ENCODE data around the gene SGPP2. TPM values are rescaled to one million over a fixed set of nuclear protein-coding genes. Genes with fewer than 3 reads are reported as not detected.

SGPP2 gene
- total RNA-seq, 4 donors from 2014 or later, result 38.7 to 61.3 (median 59.0) TPM

GRCh38 chr2:222544661-222545060, 120.3 kb downstream of the SGPP2 start:
- no peak overlapping the region for H3K4me3 ChIP-seq (ENCODE audit: low read depth, poor library complexity, severe bottlenecking)
- TF ChIP-seq CTCF (IDR thresholded peaks at IDR 0.05), result no peak
- no peak for TF ChIP-seq POLR2A (IDR thresholded peaks at IDR 0.05)
- WGBS, 2 donors, result 68 to 93% methylated on average over 1 of the region's 1 CpG
- intact Hi-C loops (cut with DNase I; ENCODE audit: low total_unique reads), result loop anchor here (5.0 kb wide), 1 partner anchor 1312 kb away; no protein-coding TSS in a partner anchor
- DNase-seq (ENCODE audit: low spot score in 2 of 2), result no peak

DNA sequence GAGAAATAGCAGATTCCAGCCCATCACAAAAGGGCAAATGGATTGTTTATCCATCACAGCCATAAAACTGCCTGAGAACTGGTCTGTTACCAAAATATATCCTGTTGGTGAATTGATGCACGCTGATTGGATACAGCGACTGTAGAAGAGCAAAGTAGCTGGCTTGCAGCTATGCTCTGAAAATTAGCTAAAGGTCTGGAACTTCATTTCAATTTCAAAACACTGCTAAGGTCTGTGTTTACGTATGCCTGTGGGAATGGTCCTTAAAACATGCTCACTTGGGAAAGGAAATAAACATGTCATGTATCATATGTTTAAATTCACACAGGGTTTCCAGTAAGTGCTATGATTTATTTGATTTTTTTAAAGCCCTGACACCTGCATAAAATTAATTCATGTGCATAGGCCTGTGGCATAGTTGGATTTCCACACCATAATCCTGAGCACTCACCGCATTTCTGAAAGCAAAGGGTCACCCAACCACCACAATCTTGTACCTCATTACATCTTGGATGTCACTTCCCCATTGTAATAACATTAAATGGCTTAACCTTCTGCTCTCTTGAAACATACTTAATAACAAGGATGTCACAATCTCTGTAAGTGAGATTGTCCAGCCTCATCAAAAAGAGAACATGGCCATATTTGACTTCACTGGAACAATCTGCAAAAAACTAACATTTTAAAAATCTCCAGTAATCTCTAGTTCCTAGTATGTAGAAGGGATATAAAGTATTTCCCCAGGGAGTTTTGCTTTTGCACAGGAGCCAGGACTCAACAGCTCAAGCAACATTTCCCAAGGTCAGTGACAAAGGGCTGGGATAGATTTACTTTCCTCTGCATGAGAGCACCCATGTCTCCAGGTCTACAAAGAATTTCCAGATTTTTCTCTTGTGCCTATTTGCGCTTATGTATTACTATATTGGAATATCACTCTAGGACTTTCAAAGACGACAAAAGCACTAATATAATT, 121.8 kb downstream of the SGPP2 start:
- no peak for DNase-seq (ENCODE audit: low spot score in 2 of 2)
- no peak overlapping the region for H3K4me3 ChIP-seq (ENCODE audit: low read depth, poor library complexity, severe bottlenecking)
- WGBS, 2 donors, result 60 to 67% methylated on average over 6 of the region's 6 CpGs
- TF ChIP-seq CTCF (IDR thresholded peaks at IDR 0.05), result no peak
- no peak for TF ChIP-seq POLR2A (IDR thresholded peaks at IDR 0.05)
- intact Hi-C loops (cut with DNase I; ENCODE audit: low total_unique reads), result loop anchor here (5.0 kb wide), 1 partner anchor 1314 kb away; no protein-coding TSS in a partner anchor

DNA sequence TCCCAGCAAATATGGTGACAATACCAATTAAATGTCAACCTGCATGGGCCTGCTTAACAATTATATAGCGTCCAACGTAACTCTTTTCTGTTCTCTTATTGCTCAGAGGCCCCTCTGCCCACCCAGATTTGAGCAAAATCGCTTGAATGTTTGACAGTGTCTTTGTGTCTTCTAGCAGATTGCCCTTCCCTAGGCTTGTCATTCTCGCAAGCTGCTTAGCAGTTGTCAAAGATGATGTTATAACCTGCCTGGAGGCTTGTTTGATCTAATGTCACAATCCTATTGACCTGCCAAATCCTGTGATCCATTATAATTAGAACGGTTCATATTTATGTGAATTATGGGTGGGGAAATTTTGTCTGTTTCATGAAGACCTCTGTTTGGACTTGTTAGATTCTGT, 122.7 kb downstream of the SGPP2 start:
- 43 to 53% methylated on average over 5 of the region's 5 CpGs for WGBS, 2 donors
- no peak for TF ChIP-seq CTCF (IDR thresholded peaks at IDR 0.05)
- no peak for TF ChIP-seq POLR2A (IDR thresholded peaks at IDR 0.05)
- intact Hi-C loops (cut with DNase I; ENCODE audit: low total_unique reads), result loop anchor here (5.0 kb wide), 1 partner anchor 1315 kb away; no protein-coding TSS in a partner anchor
- no peak overlapping the region for H3K4me3 ChIP-seq (ENCODE audit: low read depth, poor library complexity, severe bottlenecking)
- no peak for DNase-seq (ENCODE audit: low spot score in 2 of 2)

GRCh38 chr2:222548992-222549391, 124.6 kb downstream of the SGPP2 start:
- intact Hi-C loops (cut with DNase I; ENCODE audit: low total_unique reads), result loop anchor here (5.0 kb wide), 1 partner anchor 1317 kb away; no protein-coding TSS in a partner anchor
- TF ChIP-seq POLR2A (IDR thresholded peaks at IDR 0.05), result no peak
- TF ChIP-seq CTCF (IDR thresholded peaks at IDR 0.05), result no peak
- H3K4me3 ChIP-seq (ENCODE audit: low read depth, poor library complexity, severe bottlenecking), result no peak overlapping the region
- WGBS, 2 donors, result 49 to 53% methylated on average over 3 of the region's 3 CpGs
- DNase-seq (ENCODE audit: low spot score in 2 of 2), result no peak

DNA sequence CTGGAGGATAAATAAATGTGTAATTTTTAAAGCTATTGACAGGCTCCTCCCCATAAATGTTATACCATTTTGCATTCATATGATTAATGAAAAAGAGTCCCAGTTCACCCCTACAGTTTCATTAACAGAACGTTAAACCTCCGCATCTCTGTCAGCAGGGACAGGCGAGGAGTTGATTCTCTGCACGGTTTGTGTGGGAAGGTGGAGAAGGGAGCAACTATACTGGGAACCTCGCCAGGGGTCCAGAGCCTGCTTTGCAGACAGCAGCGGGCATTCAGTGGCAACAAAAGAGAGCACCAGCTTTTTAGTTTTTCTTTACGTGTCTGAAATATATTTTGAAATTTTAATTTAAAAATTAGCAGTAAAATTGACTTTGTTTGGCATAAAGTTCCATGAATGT, 130.2 kb downstream of the SGPP2 start:
- WGBS, 2 donors, result 59 to 65% methylated on average over 7 of the region's 7 CpGs
- TF ChIP-seq POLR2A (IDR thresholded peaks at IDR 0.05), result no peak
- TF ChIP-seq CTCF (IDR thresholded peaks at IDR 0.05), result no peak
- intact Hi-C loops (cut with DNase I; ENCODE audit: low total_unique reads), result no loop called here
- no peak overlapping the region for H3K4me3 ChIP-seq (ENCODE audit: low read depth, poor library complexity, severe bottlenecking)
- no peak for DNase-seq (ENCODE audit: low spot score in 2 of 2)
